CD14-positive monocyte (primary cell): ENCODE measurements around the gene NACA. TPM values are rescaled to one million over a fixed set of nuclear protein-coding genes. Genes with fewer than 3 reads are reported as not detected.

ENCODE experiments used
- DNase-seq, 3 donors: peaks; one replicate each; pipeline ENCODE4 v3.0.0-alpha.2; 2011 to 2022
- H2AFZ ChIP-seq: 2 replicates; pipeline ENCODE4 v1.6.0; 2012; ENCODE audit warnings: mild to moderate bottlenecking, low read depth, low read length, inconsistent platforms; ENCODE audit not compliant: insufficient read depth, poor library complexity, severe bottlenecking
- H3K27ac ChIP-seq, 2 donors: 1 replicate in 1 of 2; 2 replicates in 1 of 2; pipeline ENCODE4 v1.5.1; 2012 to 2013; ENCODE audit warnings: low read length in 2 of 2, control low read depth in 1 of 2, inconsistent platforms in 1 of 2, low read depth in 1 of 2, mild to moderate bottlenecking in 1 of 2
- H3K27me3 ChIP-seq, 2 donors: one replicate each; pipeline versions ENCODE4 v1.6.0 to v1.6.1; 2011 to 2013; ENCODE audit warnings: low read length in 2 of 2; ENCODE audit not compliant: control insufficient read depth in 2 of 2, insufficient read depth in 2 of 2
- H3K36me3 ChIP-seq, 2 donors: replicated peaks in 1 of 2; 1 replicate in 1 of 2; 2 replicates in 1 of 2; pipeline versions ENCODE4 v1.5.1 to v1.6.1; 2012 to 2013; ENCODE audit warnings: low read length in 2 of 2, control low read depth in 1 of 2, inconsistent platforms in 1 of 2, mild to moderate bottlenecking in 1 of 2; ENCODE audit not compliant: insufficient read depth in 2 of 2, control insufficient read depth in 1 of 2
- H3K4me1 ChIP-seq, 2 donors: 1 replicate in 1 of 2; 2 replicates in 1 of 2; pipeline versions ENCODE4 v1.5.1 to v1.6.1; 2012 to 2013; ENCODE audit warnings: low read length in 2 of 2, control low read depth in 1 of 2, inconsistent platforms in 1 of 2, mild to moderate bottlenecking in 1 of 2, moderate library complexity in 1 of 2; ENCODE audit not compliant: insufficient read depth in 2 of 2, control insufficient read depth in 1 of 2
- H3K4me2 ChIP-seq: replicated peaks from 2 replicates; pipeline ENCODE3; 2012; ENCODE audit warnings: low read length, moderate library complexity, mild to moderate bottlenecking; ENCODE audit not compliant: poor library complexity, severe bottlenecking; ENCODE audit errors: extremely low read depth
- H3K4me3 ChIP-seq, 3 experiments: fragments of 200-600 bp in 1 of 3; sonication (generic) in 1 of 3; replicated peaks in 1 of 3; 1 replicate in 2 of 3; 2 replicates in 1 of 3; pipeline ENCODE4 v1.5.1; 2011 to 2013; ENCODE audit warnings: low read length in 3 of 3, mild to moderate bottlenecking in 3 of 3, control low read depth in 2 of 3, low read depth in 2 of 3, inconsistent platforms in 1 of 3, moderate library complexity in 1 of 3
- H3K79me2 ChIP-seq: 2 replicates; pipeline ENCODE4 v1.6.0; 2012; ENCODE audit warnings: mild to moderate bottlenecking, control low read depth, inconsistent platforms, low read length, moderate library complexity; ENCODE audit not compliant: insufficient read depth
- H3K9ac ChIP-seq: 2 replicates; pipeline ENCODE4 v1.6.0; 2017; ENCODE audit warnings: low read length, mild to moderate bottlenecking; ENCODE audit not compliant: insufficient read depth, poor library complexity, severe bottlenecking
- H3K9me3 ChIP-seq, 2 donors: replicated peaks in 1 of 2; 1 replicate in 1 of 2; 2 replicates in 1 of 2; pipeline versions ENCODE4 v1.5.1 to v1.6.1; 2012 to 2013; ENCODE audit warnings: low read length in 2 of 2, control low read depth in 1 of 2; ENCODE audit not compliant: control insufficient read depth in 1 of 2, insufficient read depth in 1 of 2
- H4K20me1 ChIP-seq: 2 replicates; pipeline ENCODE4 v1.6.0; 2012; ENCODE audit warnings: mild to moderate bottlenecking, low read length, control low read depth, moderate library complexity; ENCODE audit not compliant: insufficient read depth
- H3K27ac Mint-ChIP-seq, 7 donors: one replicate each; pipeline ENCODE4 v1.8.0; 2020; ENCODE audit warnings: mild to moderate bottlenecking in 7 of 7, mixed read lengths in 7 of 7, moderate library complexity in 6 of 7, inconsistent platforms in 2 of 7
- H3K27me3 Mint-ChIP-seq, 3 donors: one replicate each; pipeline ENCODE4 v1.8.0; 2021 to 2022; ENCODE audit warnings: low read depth in 3 of 3, mild to moderate bottlenecking in 3 of 3, mixed read lengths in 3 of 3, moderate library complexity in 3 of 3, inconsistent platforms in 1 of 3
- H3K36me3 Mint-ChIP-seq, 2 donors: one replicate each; pipeline ENCODE4 v1.8.0; 2020; ENCODE audit warnings: mixed read lengths in 2 of 2, inconsistent platforms in 1 of 2, mild to moderate bottlenecking in 1 of 2
- H3K4me1 Mint-ChIP-seq: one replicate; pipeline ENCODE4 v1.8.0; 2020; ENCODE audit warnings: mild to moderate bottlenecking, mixed read lengths
- H3K4me3 Mint-ChIP-seq, 2 donors: one replicate each; pipeline ENCODE4 v1.8.0; 2020; ENCODE audit warnings: mild to moderate bottlenecking in 2 of 2, mixed read lengths in 2 of 2, moderate library complexity in 1 of 2
- H3K9me3 Mint-ChIP-seq, 7 donors: one replicate each; pipeline ENCODE4 v1.8.0; 2020 to 2022; ENCODE audit warnings: mixed read lengths in 7 of 7, mild to moderate bottlenecking in 6 of 7, moderate library complexity in 6 of 7, inconsistent platforms in 2 of 7
- WGBS: methylation state at CpG from one replicate; pipeline ENCODE4 v1.1.5; 2013; ENCODE audit warnings: missing lambda C conversion rate; ENCODE audit not compliant: insufficient coverage; 5-methylcytosine and 5-hydroxymethylcytosine counted together
- intact Hi-C, 2 donors: fragments of 100-400 bp; cut with micrococcal nuclease; formaldehyde crosslinking; loops; one replicate each; pipeline versions ENCODE4 v1.15.0 to v1.15.1; 2023
- polyA minus RNA-seq: library from RNA; depleted of rRNA, polyadenylated mRNA; stranded (reverse); fragments of >200 nt; gene quantifications from 2 replicates; pipeline ENCODE4 v1.2.3, GENCODE V29; 2012
- polyA plus RNA-seq, 3 donors: library from polyadenylated mRNA; depleted of rRNA in 1 of 3; unstranded in 2 of 3; stranded (reverse) in 1 of 3; fragments of 300-500 nt in 2 of 3; fragments of >200 nt in 1 of 3; fragmentation: Illumina TruSeq in 2 of 3; gene quantifications; 1 replicate in 2 of 3; 2 replicates in 1 of 3; pipeline ENCODE4 v1.2.3, GENCODE V29; 2012 to 2021
- total RNA-seq, 12 experiments: library from RNA in 1 of 12; stranded (reverse) in 1 of 12; fragments of 120-200 nt in 1 of 12; gene quantifications; one replicate each; pipeline ENCODE4 v1.2.4 and lab custom pipeline; 2013 to 2026; ENCODE audit warnings: mixed read lengths in 6 of 12, inconsistent platforms in 1 of 12
- TF ChIP-seq, protein P1 (sequence below): fragments of 200-600 bp; IDR thresholded peaks from one replicate; pipeline ENCODE4 v1.8.0; 2022; ENCODE audit warnings: antibody characterized with exemption, mild to moderate bottlenecking

NACA gene
- 3,179 TPM for total RNA-seq (2013)
- polyA plus RNA-seq (1,000 to 10,000 TPM in 1 of 3 donors, 100 to 1,000 TPM in 2; 797 to 1,102 (median 937) TPM), polyA minus RNA-seq (486 and 971 TPM in 2 replicates), total RNA-seq (lab: John Stamatoyannopoulos, UW) (129 to 597 (median 456) reads per million in 11 experiments)

DNA sequence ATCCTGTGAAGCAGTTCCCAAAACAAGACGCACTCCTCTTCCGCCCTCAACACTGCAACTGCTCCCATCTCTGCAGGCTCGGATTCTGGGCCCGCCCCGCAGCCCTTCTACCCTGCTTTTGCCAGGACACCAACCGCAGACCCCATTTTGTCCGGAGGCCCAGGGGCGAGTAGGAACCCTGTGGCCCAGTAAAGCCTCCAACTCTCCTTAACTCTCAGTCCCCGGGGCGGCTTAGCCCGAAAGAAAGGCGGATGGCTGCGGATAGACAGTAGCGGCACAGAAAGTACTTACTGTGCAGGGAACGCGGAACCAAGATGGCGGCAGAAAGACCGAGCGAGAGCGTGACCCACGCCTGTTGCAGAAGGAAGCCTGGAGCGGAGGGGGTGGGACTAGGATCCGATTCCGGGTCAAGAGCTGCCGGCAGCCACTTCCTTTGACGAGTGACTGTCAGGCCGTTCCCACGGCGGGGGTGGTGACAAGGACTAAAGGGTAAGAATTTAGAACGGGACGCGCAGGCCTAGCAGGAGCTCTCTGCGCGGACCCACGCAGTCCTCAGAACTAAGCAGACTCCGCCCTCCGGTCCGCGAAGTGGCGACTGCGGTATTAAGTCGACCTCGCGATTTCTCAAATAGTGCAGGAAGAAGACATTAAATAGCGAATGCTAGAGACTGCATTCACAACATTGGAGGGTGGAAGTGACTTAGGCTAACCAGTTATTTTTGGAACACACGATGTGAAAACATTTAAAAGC, at the start of gene NACA:
Gene NACA (minus strand): TSS at position 328 of the 751 bp plus-strand sequence. CDS start 778 bp downstream, outside the sequence.
- Histone ChIP-seq H3K9ac (peak within 1 kb of the TSS; percentile 90), H3K4me1 (peaks cover 47 to 60% of the 10 kb centered on the region in 2 donors), H3K79me2 (peaks cover 78% of the 10 kb centered on the region), H3K9me3 (no peaks in the 10 kb centered on the region), H3K27ac (peak within 1 kb of the TSS; percentile 93 to 97), H3K27me3 (no peaks in the 10 kb centered on the region), H4K20me1 (peaks cover 40% of the 10 kb centered on the region), H3K4me3 (peak within 1 kb of the TSS; percentile 67 to 99 (median 98)), H2AFZ (peak within 1 kb of the TSS; percentile 82), H3K4me2 (peak within 1 kb of the TSS; percentile 89), H3K36me3 (peaks cover 5 to 24% of the 10 kb centered on the region in 2 donors)
- Mint-ChIP-seq H3K4me3 (peak within 1 kb of the TSS; percentile 98), H3K9me3 (no peaks in the 10 kb centered on the region), H3K27ac (peak within 1 kb of the TSS; percentile 97 to 99 (median 98)), H3K27me3 (peaks cover 0 to 2% (median 0%) of the 10 kb centered on the region in 3 donors), H3K36me3 (peaks cover 21 to 25% of the 10 kb centered on the region in 2 donors), H3K4me1 (peaks cover 48% of the 10 kb centered on the region)
- TF ChIP-seq, protein P1, sequence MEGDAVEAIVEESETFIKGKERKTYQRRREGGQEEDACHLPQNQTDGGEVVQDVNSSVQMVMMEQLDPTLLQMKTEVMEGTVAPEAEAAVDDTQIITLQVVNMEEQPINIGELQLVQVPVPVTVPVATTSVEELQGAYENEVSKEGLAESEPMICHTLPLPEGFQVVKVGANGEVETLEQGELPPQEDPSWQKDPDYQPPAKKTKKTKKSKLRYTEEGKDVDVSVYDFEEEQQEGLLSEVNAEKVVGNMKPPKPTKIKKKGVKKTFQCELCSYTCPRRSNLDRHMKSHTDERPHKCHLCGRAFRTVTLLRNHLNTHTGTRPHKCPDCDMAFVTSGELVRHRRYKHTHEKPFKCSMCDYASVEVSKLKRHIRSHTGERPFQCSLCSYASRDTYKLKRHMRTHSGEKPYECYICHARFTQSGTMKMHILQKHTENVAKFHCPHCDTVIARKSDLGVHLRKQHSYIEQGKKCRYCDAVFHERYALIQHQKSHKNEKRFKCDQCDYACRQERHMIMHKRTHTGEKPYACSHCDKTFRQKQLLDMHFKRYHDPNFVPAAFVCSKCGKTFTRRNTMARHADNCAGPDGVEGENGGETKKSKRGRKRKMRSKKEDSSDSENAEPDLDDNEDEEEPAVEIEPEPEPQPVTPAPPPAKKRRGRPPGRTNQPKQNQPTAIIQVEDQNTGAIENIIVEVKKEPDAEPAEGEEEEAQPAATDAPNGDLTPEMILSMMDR: no peak
- intact Hi-C loops: loop anchor here (5.0 to 10.0 kb wide), 3 partner anchors 38 to 80 kb away; partner anchors contain the start of genes ATP5F1B (in 2 of the 2) and PTGES3 (in 1 of the 2)
- DNase-seq: peak; percentile 98 to 99 (median 99)
- WGBS: 0% methylated on average over 40 of the region's 46 CpGs

DNA sequence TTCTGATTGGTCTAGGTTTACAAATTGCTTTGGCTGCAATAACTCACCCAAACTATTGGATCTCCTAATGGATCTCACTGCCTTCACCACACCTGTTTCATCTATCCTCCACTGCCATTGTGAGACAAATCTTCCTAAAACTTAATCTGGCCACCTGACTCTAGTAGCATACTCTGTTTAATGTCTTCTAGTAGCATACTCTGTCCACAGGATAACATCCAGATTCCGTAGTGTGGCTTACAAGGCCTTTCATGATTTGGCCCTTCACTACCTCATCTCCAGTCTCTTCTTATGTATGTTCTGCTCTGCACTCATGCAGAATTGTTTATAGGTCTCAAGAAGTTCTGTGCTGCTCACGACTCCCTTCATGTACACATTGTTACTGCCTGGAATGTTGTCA, 48.0 kb upstream of the NACA start:
- H3K9ac ChIP-seq: no peak overlapping the region
- H3K27me3 ChIP-seq: no peaks in the 10 kb centered on the region
- no peak overlapping the region for H3K27ac ChIP-seq
- no peaks in the 10 kb centered on the region for H4K20me1 ChIP-seq
- H3K4me2 ChIP-seq: no peak overlapping the region
- DNase-seq: no peak
- no peaks in the 10 kb centered on the region for H3K9me3 ChIP-seq
- peaks cover 0 to 6% (median 0%) of the 10 kb centered on the region in 7 donors for H3K9me3 Mint-ChIP-seq
- peaks cover 1 to 4% (median 2%) of the 10 kb centered on the region in 3 donors for H3K27me3 Mint-ChIP-seq
- 100% methylated on average over 1 of the region's 2 CpGs for WGBS
- peak overlapping the region; percentile 3 for H2AFZ ChIP-seq
- H3K4me1 Mint-ChIP-seq: peaks cover 16% of the 10 kb centered on the region
- no peaks in the 10 kb centered on the region for H3K36me3 Mint-ChIP-seq
- H3K4me3 ChIP-seq: no peak overlapping the region
- H3K79me2 ChIP-seq: no peaks in the 10 kb centered on the region
- H3K4me3 Mint-ChIP-seq: no peak overlapping the region
- H3K4me1 ChIP-seq: peaks cover 10 to 19% of the 10 kb centered on the region in 2 donors
- peak overlapping the region in 1 of 7 donors; percentile 0 for H3K27ac Mint-ChIP-seq
- intact Hi-C loops: no loop called here
- no peaks in the 10 kb centered on the region for H3K36me3 ChIP-seq
- TF ChIP-seq, protein P1: no peak
